C4-2B (cell line): Measurements from ENCODE around the gene RPP40.

Experiments
- H3K27ac ChIP-seq: fragments of 450-650 bp; 2 replicates; pipeline ENCODE4 v1.5.1; 2017
- ZFX ChIP-seq: fragments of 450-650 bp; IDR thresholded peaks from 2 replicates; pipeline ENCODE4 v1.6.1; 2017
- TF ChIP-seq, protein P1 (sequence below): fragments of 450-650 bp; conservative IDR thresholded peaks from 2 replicates; pipeline ENCODE4 v1.5.1; 2017; ENCODE audit warnings: mild to moderate bottlenecking

RPP40 gene

DNA sequence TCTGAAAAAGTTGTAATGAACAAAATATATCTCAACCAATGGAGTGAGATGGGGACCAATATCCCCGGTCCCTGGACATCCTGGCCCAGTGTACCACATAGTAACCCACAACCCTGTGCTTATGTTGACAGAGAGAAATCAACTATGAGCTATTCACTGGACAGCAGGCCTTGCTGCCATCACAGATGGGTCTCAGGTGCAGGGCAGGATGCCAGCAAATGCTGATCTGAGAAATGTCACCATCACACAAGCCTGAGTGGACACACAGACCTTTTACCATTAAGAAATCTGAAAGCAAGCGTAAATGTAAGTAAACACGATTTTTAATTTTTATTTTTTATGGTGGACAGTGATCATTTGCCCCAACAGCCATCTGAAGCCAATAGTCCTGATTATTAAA, 9.1 kb downstream of the RPP40 start:
- no peak overlapping the region for H3K27ac ChIP-seq
- TF ChIP-seq ZFX = no peak
- TF ChIP-seq, protein P1, sequence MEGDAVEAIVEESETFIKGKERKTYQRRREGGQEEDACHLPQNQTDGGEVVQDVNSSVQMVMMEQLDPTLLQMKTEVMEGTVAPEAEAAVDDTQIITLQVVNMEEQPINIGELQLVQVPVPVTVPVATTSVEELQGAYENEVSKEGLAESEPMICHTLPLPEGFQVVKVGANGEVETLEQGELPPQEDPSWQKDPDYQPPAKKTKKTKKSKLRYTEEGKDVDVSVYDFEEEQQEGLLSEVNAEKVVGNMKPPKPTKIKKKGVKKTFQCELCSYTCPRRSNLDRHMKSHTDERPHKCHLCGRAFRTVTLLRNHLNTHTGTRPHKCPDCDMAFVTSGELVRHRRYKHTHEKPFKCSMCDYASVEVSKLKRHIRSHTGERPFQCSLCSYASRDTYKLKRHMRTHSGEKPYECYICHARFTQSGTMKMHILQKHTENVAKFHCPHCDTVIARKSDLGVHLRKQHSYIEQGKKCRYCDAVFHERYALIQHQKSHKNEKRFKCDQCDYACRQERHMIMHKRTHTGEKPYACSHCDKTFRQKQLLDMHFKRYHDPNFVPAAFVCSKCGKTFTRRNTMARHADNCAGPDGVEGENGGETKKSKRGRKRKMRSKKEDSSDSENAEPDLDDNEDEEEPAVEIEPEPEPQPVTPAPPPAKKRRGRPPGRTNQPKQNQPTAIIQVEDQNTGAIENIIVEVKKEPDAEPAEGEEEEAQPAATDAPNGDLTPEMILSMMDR = no peak

DNA sequence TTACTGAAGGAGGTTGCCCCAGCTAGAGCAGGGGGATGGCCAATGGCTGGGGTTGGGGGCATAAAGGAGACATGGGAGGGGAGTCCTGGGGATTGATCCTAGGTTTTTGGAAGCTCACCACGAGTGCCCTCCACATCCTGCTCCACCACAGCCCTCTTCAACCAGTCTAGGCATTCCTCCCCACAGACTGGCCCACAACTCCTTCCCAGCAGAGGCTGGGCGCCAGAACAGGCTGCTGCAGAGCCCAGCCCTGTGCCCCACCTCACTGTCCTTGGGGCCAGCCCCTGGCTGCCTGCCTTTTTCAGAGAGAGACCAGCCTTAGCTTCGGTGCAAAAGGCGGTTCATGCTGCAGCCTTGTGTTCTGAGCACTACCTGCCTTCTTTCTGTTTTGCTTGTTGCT, 16.4 kb downstream of the RPP40 start:
- TF ChIP-seq, protein P1 = no peak
- TF ChIP-seq ZFX = no peak

GRCh38 chr6:4986999-4987398, 16.8 kb downstream of the RPP40 start:
- H3K27ac ChIP-seq = no peak overlapping the region
- TF ChIP-seq, protein P1 = no peak
- no peak for TF ChIP-seq ZFX

More for the DNA sequence above, 16.4 kb downstream of the RPP40 start:
- no peak overlapping the region for H3K27ac ChIP-seq

DNA sequence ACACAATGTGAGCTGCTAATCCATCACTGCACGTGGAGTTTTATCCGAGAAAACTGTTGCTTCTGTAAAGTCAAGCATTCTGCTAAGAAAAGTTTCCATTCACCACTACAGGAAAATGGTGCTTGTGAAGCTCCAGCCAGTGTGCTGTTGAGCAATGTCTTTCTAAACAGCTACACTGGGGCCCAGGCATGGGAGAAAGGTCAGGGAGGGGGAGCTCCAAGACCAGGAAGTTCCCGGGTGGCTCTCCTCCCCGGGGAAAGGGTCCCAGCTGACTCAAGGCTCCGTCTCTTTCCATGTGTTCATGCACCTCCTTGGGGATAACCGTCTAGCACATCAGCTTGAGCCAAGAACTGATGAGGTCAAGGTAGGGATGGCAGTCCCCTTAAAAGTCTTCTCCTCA, 20.5 kb downstream of the RPP40 start:
- H3K27ac ChIP-seq = no peak overlapping the region
- TF ChIP-seq, protein P1 = no peak
- TF ChIP-seq ZFX = no peak

GRCh38 chr6:4981761-4982160, 22.1 kb downstream of the RPP40 start:
- H3K27ac ChIP-seq = no peak overlapping the region
- TF ChIP-seq, protein P1 = no peak
- TF ChIP-seq ZFX = no peak

- no peak overlapping the region for H3K27ac ChIP-seq
- TF ChIP-seq ZFX = no peak
Observed at GRCh38 chr6:4979426-4979825, 24.4 kb downstream of the RPP40 start.

GRCh38 chr6:4977468-4977867, 26.4 kb downstream of the RPP40 start:
- H3K27ac ChIP-seq = no peak overlapping the region
- no peak for TF ChIP-seq ZFX
- TF ChIP-seq, protein P1 = no peak

- TF ChIP-seq ZFX = no peak
- TF ChIP-seq, protein P1 = no peak
- no peak overlapping the region for H3K27ac ChIP-seq
Observed at GRCh38 chr6:4975506-4975905, 28.3 kb downstream of the RPP40 start.
